Natural killer cell (primary cell): ENCODE results near the gene LMX1B. TPM values are rescaled to one million over a fixed set of nuclear protein-coding genes. Genes with fewer than 3 reads are reported as not detected.

Experiments
- ATAC-seq, 3 donors: fragments of 150-1000 bp in 2 of 3; fragments of 200-7000 bp in 1 of 3; cut with Tn5 transposase; 1 replicate in 1 of 3; 2 replicates in 2 of 3; pipeline ENCODE4 v1.10.0; 2021; ENCODE audit warnings: mild to moderate bottlenecking in 2 of 3, moderate library complexity in 2 of 3
- DNase-seq, 2 donors: peaks; one replicate each; pipeline versions ENCODE4 v3.0.0 to v3.0.0-alpha.2; 2013 to 2021; ENCODE audit warnings: mixed read lengths in 1 of 2
- H3K27ac ChIP-seq: one replicate; pipeline ENCODE4 v1.5.1; 2013; ENCODE audit warnings: mild to moderate bottlenecking, low read length
- H3K27me3 ChIP-seq: one replicate; pipeline ENCODE4 v1.6.1; 2013; ENCODE audit warnings: low read length; ENCODE audit not compliant: control insufficient read depth, insufficient read depth
- H3K36me3 ChIP-seq: one replicate; pipeline ENCODE4 v1.6.1; 2013; ENCODE audit warnings: low read length; ENCODE audit not compliant: control insufficient read depth, insufficient read depth
- H3K4me1 ChIP-seq: one replicate; pipeline ENCODE4 v1.6.1; 2013; ENCODE audit warnings: low read length; ENCODE audit not compliant: control insufficient read depth, insufficient read depth
- H3K4me3 ChIP-seq: one replicate; pipeline ENCODE4 v1.5.1; 2013; ENCODE audit warnings: low read length
- H3K9me3 ChIP-seq: one replicate; pipeline ENCODE4 v1.6.1; 2013; ENCODE audit warnings: low read length; ENCODE audit not compliant: control insufficient read depth, insufficient read depth
- H3K27ac Mint-ChIP-seq, 2 donors: one replicate each; pipeline ENCODE4 v1.8.0; 2022; ENCODE audit warnings: mild to moderate bottlenecking in 2 of 2, mixed read lengths in 2 of 2, moderate library complexity in 1 of 2
- H3K27me3 Mint-ChIP-seq, 2 donors: one replicate each; pipeline ENCODE4 v1.8.0; 2022; ENCODE audit warnings: low read depth in 2 of 2, mixed read lengths in 2 of 2
- H3K36me3 Mint-ChIP-seq: one replicate; pipeline ENCODE4 v1.8.0; 2022; ENCODE audit warnings: mixed read lengths
- H3K4me1 Mint-ChIP-seq, 2 donors: one replicate each; pipeline ENCODE4 v1.8.0; 2022; ENCODE audit warnings: mixed read lengths in 2 of 2
- H3K4me3 Mint-ChIP-seq: one replicate; pipeline ENCODE4 v1.8.0; 2022; ENCODE audit warnings: mild to moderate bottlenecking, moderate library complexity, mixed read lengths
- H3K9me3 Mint-ChIP-seq, 2 donors: one replicate each; pipeline ENCODE4 v1.8.0; 2022; ENCODE audit warnings: mixed read lengths in 2 of 2
- WGBS: methylation state at CpG from one replicate; pipeline ENCODE4 v1.1.7; 2013; ENCODE audit warnings: missing lambda C conversion rate; ENCODE audit not compliant: insufficient coverage; 5-methylcytosine and 5-hydroxymethylcytosine counted together
- intact Hi-C: fragments of 100-400 bp; cut with micrococcal nuclease; formaldehyde crosslinking; loops from one replicate; pipeline ENCODE4 v1.14.2; 2022
- total RNA-seq, 4 donors: library from RNA; stranded (reverse); fragments of 120-200 nt in 1 of 4; gene quantifications; one replicate each; pipeline versions ENCODE4 v1.2.3 to v1.2.4, GENCODE V29; 2013 to 2022
- TF ChIP-seq, protein P1 (sequence below): fragments of 200-600 bp; IDR thresholded peaks from one replicate; pipeline ENCODE4 v1.8.0; 2022; ENCODE audit warnings: antibody characterized with exemption

Gene LMX1B
- total RNA-seq, 3 donors from 2014 or later (not counting 1 experiment from before 2014, with no cell fraction given), result not detected

DNA sequence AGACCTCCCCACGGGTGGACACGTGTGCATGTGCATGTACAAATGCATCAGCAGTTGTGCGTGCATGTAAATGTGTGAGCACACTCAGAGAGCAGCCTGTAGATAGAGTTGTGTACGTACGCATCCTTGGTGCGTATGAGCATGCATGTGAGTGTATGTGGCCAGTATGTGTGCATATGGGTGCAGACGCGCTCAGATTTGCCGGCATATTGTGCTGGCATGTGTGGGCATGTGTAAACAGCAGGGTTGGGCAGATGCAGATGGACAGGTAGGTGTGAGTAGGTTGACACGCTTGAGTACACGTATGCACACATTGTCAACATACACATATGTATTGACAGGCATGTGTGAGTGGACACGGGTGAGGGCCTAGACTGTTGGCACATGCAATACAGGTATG lies 56.5 kb downstream of the LMX1B start:
- WGBS, result 95% methylated on average over 12 of the region's 12 CpGs
- Mint-ChIP-seq H3K4me3 (no peak overlapping the region), H3K27ac (no peak overlapping the region), H3K27me3 (peaks cover 32 to 41% of the 10 kb centered on the region in 2 donors), H3K9me3 (no peaks in the 10 kb centered on the region), H3K4me1 (peaks cover 0 to 4% of the 10 kb centered on the region in 2 donors), H3K36me3 (no peaks in the 10 kb centered on the region)
- Histone ChIP-seq H3K27me3 (peaks cover 40% of the 10 kb centered on the region), H3K36me3 (no peaks in the 10 kb centered on the region), H3K4me1 (peaks cover 1% of the 10 kb centered on the region), H3K27ac (no peak overlapping the region), H3K4me3 (no peak overlapping the region), H3K9me3 (no peaks in the 10 kb centered on the region)
- intact Hi-C loops, result no loop called here
- no peak for DNase-seq
- no peak for ATAC-seq
- TF ChIP-seq, protein P1, sequence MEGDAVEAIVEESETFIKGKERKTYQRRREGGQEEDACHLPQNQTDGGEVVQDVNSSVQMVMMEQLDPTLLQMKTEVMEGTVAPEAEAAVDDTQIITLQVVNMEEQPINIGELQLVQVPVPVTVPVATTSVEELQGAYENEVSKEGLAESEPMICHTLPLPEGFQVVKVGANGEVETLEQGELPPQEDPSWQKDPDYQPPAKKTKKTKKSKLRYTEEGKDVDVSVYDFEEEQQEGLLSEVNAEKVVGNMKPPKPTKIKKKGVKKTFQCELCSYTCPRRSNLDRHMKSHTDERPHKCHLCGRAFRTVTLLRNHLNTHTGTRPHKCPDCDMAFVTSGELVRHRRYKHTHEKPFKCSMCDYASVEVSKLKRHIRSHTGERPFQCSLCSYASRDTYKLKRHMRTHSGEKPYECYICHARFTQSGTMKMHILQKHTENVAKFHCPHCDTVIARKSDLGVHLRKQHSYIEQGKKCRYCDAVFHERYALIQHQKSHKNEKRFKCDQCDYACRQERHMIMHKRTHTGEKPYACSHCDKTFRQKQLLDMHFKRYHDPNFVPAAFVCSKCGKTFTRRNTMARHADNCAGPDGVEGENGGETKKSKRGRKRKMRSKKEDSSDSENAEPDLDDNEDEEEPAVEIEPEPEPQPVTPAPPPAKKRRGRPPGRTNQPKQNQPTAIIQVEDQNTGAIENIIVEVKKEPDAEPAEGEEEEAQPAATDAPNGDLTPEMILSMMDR, result no peak

DNA sequence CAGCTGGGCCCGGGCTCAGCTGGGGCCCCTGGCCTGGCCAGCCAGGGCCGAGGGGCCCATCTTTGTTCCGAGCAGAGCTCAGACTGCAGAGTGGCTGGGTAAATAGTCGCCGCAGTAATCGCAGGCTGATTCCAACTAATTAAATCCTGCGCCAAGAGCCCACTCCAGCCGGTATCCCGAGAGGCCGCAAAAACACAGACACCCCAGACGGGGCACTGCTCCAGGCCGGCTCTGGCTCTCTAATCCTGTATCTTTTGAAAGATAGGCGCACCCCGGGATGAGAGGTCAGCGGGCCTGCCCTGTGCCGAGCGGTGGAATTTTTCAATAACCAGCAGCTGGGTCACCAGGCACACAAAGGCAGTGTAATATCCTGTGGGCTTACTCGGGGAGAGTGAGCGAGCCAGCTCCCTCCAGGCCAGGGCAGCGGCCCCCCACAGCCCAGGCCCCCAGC lies 57.7 kb downstream of the LMX1B start:
- Mint-ChIP-seq H3K27ac (no peak overlapping the region), H3K4me3 (no peak overlapping the region), H3K36me3 (no peaks in the 10 kb centered on the region), H3K4me1 (peaks cover 0 to 6% of the 10 kb centered on the region in 2 donors), H3K27me3 (peaks cover 27 to 37% of the 10 kb centered on the region in 2 donors), H3K9me3 (no peaks in the 10 kb centered on the region)
- H3K27ac ChIP-seq, result no peak overlapping the region
- DNase-seq (no peak), ATAC-seq (no peak)
- H3K36me3 ChIP-seq, result no peaks in the 10 kb centered on the region
- 49% methylated on average over 20 of the region's 20 CpGs for WGBS
- peaks cover 38% of the 10 kb centered on the region for H3K27me3 ChIP-seq
- no peak overlapping the region for H3K4me3 ChIP-seq
- no peaks in the 10 kb centered on the region for H3K9me3 ChIP-seq
- intact Hi-C loops, result no loop called here
- TF ChIP-seq, protein P1, result no peak
- H3K4me1 ChIP-seq, result no peaks in the 10 kb centered on the region

DNA sequence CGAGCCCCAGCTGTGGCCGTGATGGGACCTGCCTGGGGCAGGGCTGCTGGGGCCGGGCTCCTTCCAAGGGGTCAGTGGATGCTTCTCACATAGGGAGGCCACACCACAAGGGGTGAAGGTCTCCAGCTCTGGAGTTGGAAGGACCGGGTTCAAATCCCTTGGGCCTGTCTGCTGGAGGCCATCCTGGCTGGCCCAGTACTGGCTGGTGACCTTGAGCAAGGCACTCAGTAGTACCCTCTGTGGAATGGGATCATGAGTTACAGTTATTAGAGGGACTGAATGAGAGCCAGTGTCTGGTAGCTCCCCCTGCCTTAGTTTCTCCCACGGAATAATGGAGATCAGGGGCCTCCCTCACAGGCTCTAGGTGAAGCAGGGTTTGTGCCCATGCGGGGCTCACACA lies 58.3 kb downstream of the LMX1B start:
- no peak overlapping the region for H3K27ac ChIP-seq
- Mint-ChIP-seq H3K27me3 (peaks cover 26 to 40% of the 10 kb centered on the region in 2 donors), H3K4me1 (peaks cover 0 to 8% of the 10 kb centered on the region in 2 donors), H3K36me3 (no peaks in the 10 kb centered on the region), H3K9me3 (no peaks in the 10 kb centered on the region), H3K4me3 (no peak overlapping the region), H3K27ac (no peak overlapping the region)
- H3K36me3 ChIP-seq, result no peaks in the 10 kb centered on the region
- no peaks in the 10 kb centered on the region for H3K4me1 ChIP-seq
- H3K27me3 ChIP-seq, result peaks cover 44% of the 10 kb centered on the region
- intact Hi-C loops, result no loop called here
- DNase-seq (no peak), ATAC-seq (no peak)
- WGBS, result 59% methylated on average over 6 of the region's 6 CpGs
- TF ChIP-seq, protein P1, result no peak
- no peak overlapping the region for H3K4me3 ChIP-seq
- no peaks in the 10 kb centered on the region for H3K9me3 ChIP-seq

DNA sequence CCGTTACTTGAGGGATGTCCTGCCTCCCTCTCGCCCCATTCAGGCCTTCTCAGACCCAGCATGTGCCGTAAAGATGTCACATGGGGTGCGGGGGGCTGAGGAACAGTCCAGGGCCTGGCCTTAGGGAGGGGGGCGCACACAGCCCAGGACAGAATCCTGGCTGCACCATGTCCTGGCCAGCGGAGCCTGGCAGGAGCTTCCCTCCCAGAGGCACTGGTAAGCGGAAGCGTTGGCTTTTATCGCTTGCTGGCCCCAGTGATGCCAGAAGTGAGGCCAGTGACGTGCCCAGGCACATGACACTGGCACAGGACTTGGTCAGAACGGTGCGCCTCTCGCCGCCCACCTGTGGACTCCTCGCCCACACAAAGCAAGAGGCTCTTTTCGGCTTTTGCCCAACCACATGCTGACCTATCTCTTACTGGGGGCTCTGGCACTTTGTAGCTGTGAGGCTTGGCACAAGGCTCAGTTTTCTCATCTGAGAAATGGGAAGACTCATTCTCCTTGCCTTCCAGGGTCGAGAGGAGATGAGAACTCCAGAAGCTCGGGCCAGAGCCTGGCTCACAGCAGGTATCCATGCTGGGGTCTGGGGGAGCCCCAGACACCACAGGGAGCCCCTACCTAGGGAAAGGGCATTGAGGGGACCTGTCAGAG lies 59.0 kb downstream of the LMX1B start:
- 67% methylated on average over 18 of the region's 18 CpGs for WGBS
- TF ChIP-seq, protein P1, result no peak
- no peak for DNase-seq
- Mint-ChIP-seq H3K36me3 (no peaks in the 10 kb centered on the region), H3K9me3 (no peaks in the 10 kb centered on the region), H3K4me3 (no peak overlapping the region), H3K27me3 (peaks cover 34 to 48% of the 10 kb centered on the region in 2 donors), H3K4me1 (peaks cover 5 to 13% of the 10 kb centered on the region in 2 donors), H3K27ac (no peak overlapping the region)
- no peak overlapping the region for H3K4me3 ChIP-seq
- peaks cover 50% of the 10 kb centered on the region for H3K27me3 ChIP-seq
- intact Hi-C loops, result no loop called here
- H3K4me1 ChIP-seq, result no peaks in the 10 kb centered on the region
- no peak for ATAC-seq
- H3K9me3 ChIP-seq, result no peaks in the 10 kb centered on the region
- no peaks in the 10 kb centered on the region for H3K36me3 ChIP-seq
- H3K27ac ChIP-seq, result no peak overlapping the region
